Stimulated activated CD8-positive, alpha-beta memory T cell treated with anti-CD3 and anti-CD28 coated beads, Interleukin-7, amount 100 ng/mL, for 1 hour (primary cell): ENCODE data around the gene NDUFC1.
"Not testable (repeated sequence)": the region's sequence is repeated elsewhere in the genome, so short reads cannot be mapped to it uniquely, and the experiment has no call there.

ENCODE experiments used
- DNase-seq, 2 donors: peaks; one replicate each; pipeline ENCODE4 v3.0.0-alpha.2; 2020; ENCODE audit warnings: low read depth in 2 of 2

NDUFC1 gene

DNA sequence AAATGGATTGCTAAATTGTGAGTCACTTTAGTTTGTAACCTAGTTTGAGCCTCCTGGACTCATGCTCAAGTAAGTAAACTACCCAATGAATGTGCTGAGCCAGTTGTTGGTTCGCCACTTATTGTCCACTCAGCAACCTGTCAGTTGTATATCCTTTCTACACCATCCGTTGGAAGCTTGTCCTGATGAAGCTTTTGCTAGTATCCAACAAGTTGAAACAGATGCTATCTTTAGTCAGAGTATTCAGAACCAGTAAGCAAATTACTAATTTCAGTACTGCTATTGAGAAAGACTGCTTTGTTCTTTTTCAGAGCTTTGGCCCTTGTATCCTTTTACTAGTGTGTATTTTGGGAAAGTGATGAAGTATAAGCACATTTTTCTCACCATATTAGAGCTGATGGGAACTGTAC, 5.3 kb downstream of the NDUFC1 start:
- DNase-seq = no peak

DNA sequence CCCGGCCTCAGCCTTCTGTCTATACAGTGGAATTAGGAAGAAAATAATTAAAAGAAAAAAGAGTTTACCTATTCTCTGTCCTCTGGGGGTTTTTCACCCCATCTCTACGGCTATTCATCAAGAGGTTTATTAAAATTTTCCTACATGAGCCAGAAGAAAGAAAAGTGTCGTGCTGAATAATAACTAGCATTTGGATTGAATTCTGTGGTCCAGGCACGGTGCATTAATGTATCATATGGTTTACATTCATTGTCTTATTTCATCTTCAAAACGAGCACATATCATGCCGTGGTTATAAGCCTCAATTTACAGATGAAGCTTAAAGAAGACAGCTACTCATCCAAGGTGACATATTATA, 6.4 kb downstream of the NDUFC1 start:
- DNase-seq = no peak

DNA sequence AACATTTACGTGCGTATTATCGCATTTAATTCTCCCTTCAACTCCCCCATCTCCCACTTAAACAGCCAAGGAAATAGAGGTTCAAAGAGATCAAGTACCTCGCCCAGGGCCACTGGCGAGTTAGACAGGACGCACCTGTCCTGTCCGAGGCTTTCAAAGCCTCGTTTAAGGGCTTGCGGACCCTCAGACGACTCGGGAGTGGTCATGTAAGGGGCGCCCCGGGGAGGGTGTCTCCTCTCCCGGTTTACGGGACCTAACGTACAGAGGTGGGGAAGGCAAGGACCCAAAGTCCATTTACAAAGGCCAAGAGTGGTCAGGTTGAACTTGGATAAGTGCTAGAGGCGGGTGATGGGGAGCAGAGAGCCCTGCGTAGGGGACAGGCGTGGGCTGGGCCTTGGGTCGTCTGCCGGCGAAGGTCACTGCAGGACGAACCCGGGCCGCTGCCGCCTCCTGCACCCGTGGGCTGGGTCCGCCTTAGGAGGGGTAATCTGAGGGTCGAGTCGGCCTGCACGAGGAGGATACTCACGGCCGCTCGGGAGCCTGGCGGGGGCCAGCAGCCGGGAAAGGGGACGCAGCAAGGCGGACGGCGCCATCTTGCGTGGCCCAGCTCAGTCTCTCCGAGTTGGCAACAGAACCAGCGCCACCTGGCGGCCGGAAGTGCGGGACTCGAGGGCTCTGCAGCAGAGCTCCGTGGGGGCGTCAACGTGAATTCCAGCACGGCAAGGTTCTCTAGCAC, 6.9 kb downstream of the NDUFC1 start:
- DNase-seq = peak; percentile 97 to 99

DNA sequence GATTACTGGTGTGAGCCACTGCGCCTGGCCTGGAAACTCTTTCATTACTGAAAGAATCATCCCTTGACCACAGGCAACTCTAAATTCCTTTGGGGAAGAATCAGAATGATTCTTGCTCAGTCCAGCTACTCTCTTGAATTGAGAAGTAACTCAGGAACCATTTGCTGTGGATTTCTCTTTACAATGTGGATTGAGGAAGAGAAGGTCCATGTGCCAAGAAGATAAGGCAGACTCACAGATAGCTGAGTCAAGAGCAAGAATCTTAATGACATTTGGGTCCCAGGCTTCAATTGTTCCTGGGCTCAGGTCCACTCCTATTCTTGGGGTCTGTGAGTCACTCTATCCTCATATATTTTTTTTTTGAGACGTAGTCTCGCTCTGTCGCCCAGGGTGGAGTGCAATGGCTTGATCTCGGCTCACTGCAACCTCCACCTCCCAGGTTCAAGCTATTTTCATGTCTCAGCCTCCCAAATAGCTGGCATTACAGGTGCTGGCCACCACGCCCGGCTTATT, 16.0 kb downstream of the NDUFC1 start:
- no peak for DNase-seq

DNA sequence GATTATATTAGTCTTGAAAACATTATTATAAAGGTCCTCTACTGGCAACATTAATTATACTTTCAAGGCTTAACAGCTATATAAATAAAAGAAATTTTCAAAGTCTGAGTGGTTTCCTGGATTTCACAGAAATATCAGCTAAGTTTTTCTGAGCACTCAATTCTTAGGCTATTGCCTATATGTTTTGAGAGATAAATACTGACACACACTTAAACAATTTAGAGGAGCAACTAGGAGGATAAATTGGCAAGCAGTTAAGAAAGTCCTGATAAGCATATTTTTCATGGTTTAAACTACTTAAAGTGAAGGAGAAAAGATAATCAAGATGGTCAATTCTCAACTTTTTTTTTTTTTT, 19.6 kb downstream of the NDUFC1 start:
- DNase-seq = no peak

DNA sequence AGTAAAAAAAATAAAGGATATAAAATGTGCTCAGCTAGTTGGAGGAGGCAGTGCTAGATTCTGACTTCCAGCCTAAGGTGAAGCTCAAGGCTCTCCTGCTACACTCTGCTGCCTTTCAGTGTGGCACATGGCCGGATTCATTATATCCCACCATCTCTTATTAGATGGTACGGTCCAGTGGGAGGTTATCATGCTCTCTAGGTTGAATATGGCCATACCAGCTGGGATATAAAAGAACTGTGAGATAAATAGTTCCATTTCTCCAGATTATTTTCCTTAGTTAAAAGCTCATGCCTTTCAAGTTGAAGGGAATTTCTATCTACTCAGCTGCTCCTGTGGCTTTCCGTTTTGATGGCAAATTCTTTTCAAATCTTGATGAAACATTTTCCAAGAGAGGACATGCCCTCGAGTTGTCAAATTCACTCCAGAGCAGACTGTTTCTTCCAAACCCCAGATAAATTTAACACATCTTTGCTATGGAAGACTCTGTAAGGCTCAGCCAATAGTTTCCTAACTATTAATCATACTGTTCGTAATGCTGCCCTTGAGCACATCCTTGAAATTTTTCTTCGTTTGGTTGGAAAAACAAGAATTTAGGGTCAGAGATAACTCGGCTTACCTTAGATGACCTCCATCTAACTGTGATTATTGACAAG, 20.1 kb downstream of the NDUFC1 start:
- no peak for DNase-seq

DNA sequence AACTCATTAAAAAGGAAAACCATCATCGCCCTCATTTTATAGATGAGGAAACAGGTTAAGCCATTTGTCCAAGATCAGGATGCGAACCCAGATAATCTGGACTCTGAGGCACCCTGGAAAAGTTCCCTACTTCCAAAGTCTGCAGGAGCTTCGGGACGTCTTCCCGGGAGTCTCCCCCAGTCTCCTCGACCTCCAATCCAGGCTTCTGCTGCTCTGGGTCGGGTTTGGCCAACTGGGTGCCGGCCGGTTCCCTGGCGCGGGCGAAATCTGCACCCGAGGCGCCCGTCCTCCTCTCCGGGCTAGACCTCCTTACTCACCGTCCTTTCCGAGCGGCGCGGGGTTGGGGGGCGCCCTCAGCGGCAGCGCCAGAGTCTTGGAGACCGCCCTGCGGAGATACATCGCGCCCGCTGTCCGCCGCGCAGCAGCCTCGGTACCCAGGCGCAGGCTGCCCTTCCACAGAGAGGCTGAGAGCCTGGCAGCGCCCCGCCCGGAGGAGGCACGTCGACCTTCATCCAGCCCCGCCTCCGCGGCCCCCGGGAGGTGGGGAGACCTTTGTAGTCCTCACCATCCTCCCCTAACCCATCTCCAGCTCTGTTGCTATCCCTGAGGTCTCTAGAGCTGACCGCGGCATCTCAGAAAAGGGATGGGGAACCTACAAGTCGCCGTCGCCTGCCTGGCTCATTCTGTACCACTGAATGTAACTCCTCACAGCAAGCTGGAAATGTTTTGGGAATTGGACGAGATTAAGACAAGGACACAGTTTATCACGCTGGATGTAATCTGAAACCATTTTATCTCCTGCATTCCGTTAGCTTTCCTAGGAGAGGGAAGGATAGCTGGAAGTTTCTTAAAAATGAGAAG, 22.3 kb downstream of the NDUFC1 start, which contains the start of gene MGARP:
Gene MGARP, minus strand, starts transcription at position 466 of the 861 bp plus-strand sequence. Its CDS starts 67 bp downstream, at position 399.
- no peak for DNase-seq

DNA sequence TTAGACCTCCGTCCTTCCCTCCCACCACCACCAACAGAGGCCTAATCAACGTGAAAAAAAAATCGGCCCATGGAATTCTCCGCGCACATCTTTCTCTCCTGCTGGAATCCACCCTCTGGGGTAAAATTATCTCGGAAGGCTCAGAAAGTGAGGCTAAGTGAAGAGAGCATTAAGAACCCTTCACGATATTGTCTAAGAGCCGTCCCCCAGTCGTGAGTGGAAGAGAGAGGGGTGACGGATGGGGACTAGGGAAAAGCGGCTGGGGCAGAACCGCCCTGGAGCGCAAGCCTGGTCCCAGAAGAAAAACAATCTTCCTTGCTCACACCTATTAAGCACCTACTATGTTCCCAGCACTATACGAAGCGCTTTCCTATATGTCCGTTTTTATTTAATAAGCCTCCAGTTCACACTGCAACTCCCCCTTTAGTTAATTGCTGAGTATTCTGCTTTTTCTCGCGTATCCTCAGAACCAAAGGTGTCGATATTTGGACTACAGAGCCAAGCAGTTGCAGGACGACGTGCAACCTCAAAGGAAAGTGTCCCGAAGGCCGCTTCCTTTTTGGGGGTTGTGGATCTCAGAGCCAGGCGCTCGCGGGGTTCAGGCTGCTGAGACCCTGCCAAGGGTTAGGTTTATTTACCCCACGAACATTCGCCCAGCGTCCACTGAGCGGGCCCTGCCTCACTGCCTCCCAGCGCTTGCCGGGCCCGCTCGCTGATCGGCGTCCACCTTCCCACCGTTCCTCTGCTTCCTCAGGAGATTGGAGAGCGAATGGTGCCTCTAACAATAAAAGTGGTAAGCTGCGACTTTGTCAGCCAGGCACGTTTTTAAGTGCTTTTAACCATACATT, 23.1 kb downstream of the NDUFC1 start:
- no peak for DNase-seq

DNA sequence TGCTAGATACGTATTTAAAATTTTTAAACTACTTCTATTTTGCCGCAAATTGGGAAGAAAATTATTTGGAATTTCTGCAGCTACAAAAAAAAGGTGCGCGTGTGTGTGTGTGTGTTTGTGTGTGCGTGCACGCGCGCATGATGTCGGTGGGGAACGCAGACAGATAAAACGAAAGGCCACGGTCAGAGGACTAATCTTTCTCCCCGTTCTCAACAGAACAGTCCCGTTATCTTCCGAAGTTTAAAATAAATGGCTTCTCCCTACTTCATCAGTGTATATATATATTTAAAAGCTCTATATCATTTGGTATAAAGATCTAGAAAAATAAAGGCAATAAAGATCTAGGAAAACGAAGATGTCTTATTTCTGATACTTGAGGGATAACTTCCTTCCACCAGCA, 23.8 kb downstream of the NDUFC1 start:
- no peak for DNase-seq

DNA sequence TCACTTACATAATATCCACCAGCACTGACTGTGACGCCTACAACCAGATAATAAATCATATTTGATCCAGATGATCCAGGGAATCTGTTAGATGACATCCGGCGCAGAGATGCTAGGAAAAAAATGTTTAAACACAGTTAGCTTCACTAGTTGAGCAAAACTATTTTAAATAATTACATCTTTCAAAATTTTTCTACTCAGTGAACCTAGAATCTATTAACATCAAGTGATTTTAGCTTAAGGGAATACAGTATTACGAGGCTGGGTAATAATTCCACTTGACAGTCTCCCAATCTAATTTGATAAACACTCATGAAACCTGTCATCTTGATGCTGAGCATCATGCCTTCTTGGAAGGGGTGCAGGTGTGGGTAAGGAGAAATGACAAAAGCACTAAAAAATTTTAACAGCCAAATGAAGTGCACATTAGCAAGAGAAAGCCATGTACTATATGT, 27.0 kb downstream of the NDUFC1 start:
- no peak for DNase-seq

DNA sequence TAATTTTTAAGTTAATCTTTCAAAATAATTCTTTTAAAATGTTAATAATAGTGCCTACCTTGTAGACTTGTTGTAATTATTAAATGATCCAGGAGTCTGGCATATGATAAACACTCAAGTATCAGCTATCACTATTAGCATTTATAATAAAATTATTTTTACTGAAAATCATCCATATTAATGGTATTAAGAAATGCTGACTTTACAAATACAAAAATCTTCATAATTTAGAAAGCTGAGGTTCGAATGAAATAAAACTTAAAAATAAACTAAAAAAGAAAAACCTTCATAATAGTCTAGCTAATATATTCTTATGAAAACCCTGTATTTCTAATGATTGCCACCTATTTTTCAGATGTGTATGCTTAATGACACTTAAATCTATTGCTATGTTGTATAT, 27.5 kb downstream of the NDUFC1 start:
- DNase-seq = no peak

DNA sequence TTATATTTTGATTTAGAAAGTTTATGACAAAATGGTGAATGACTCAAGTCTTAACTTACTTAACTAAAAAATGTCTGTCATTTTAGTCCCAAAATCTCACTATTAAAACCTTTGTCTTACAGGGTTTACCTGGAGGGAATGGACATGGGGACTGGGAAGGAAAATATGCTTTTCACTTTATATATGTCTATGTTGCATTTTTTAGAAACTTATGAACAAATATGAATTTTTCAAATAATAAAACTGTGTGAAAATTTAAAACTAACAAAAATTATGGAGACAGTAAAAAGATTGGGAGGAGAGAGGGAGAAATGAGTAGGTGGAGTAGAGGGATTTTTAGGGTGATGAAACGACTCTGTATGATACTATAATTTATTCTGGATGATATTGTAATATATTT, 28.4 kb downstream of the NDUFC1 start:
- DNase-seq = no peak

DNA sequence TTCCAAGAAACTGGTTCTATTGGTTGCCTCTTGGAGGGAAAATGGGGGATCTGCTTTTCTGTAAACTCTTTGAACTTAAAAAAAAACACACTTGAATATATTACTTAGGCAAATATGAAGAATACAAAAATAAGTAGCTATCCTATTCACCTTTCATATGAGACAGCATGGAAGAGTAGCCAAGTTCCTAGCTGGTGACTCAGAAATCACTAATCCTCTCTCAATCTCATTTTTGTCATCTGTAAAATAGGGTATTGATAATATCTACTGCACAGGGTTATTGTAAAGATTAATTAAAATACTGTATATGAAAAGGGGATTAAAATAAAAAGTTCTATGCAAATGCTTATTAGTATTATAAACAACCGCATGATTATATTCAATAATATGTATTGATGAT, 35.0 kb downstream of the NDUFC1 start:
- DNase-seq = no peak

DNA sequence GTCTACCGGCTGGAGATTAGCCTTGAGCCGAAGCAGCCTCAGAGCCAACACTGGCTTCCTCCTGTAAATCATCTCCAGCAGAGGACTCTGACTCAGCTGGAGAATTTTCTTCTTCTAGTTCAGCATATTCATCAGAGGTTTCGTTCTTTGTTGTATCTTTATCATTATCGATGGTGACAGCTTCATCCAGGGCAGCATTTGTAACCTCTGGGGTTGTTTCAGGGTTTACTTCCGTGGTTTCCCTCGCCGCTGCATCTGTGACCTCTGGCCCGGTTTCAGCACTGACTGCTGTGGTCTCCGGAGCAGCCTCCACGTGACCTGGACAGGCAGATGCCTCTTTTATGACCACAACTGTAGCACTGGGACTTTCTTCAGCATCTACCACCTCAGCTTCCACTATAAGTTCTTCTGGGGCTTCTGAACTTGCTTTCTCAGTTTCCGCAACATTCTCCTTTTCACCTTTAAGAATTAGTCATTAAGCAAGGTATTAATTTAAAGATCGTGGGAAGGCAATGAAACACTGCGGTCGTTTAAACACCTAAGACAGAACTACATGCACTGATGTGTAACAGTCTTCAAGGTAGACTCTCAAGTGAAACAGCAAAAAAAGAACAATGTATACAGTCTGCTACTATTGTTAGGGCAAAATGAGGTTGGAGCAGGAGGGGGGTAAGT, 35.6 kb downstream of the NDUFC1 start:
- peak; percentile 22 to 33 for DNase-seq

DNA sequence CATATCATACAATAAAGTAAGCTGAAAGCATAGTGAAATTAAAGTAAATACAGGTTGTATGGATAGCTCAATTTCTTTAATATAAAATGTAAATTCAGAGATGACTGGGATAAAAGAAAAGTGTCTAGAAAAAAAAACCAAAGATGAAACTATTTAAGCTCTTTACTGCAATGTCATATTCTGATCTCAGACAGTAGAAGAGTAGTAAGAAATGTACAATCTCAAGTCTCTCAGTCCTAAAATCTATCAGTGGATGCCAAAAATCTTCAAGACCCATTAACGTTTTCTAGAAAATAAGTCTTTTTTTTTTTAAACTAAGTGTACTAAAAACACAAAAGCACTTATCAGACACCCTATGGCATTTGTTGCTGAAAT, 36.1 kb downstream of the NDUFC1 start:
- no peak for DNase-seq

DNA sequence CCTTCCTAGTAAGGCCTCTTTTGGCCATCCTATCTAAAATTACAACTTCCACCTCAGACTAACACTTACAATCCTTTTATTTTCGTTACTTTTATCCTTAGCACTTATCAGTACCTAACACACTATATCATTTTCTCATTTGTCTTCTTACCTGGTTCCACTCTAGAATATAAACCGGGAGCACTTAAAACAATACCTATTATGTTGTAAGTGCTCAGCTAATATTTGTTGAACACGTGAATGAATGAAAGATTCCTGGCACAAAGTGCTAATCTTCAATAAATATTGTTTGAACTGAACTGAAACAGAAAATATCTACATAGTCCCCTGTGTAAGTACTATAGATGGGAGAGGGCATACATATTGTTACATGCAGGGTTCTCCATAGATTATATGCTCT, 36.6 kb downstream of the NDUFC1 start:
- no peak for DNase-seq

DNA sequence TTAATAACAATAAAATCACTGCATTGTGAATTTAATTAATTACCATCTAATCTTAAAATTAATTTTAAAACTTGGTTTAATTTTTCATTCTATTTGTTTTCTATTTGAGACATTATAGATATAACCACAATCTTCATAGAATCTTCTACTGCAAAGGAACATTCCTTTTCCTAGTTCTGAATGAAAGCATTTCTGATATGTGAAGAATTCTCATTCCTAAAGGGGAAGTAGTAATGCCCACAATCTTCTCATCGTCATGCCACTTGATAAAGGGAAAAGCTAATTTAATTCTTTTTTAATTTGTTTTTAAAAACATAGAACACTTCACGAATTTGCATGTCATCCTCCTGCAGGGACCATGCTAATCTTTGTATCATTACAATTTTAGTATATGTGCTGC, 45.9 kb downstream of the NDUFC1 start:
- no peak for DNase-seq

DNA sequence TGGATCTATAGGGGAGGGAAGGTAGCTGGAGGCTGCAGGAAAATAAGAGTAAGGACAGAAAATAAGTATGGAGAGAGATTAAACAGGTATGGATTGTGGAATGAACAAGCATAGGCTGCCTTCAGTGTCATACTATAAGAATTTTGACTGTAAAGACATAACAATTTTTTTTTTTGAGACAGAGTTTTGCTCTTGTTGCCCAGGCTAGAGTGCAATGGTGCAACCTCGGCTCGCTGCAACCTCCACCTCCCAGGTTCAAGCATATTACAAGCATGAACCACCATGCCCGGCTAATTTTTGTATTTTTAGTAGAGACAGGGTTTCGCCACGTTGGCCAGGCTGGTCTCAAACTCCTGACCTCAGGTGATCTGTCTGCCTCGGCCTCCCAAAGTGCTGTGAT, 46.7 kb downstream of the NDUFC1 start:
- DNase-seq = not testable (repeated sequence)

DNA sequence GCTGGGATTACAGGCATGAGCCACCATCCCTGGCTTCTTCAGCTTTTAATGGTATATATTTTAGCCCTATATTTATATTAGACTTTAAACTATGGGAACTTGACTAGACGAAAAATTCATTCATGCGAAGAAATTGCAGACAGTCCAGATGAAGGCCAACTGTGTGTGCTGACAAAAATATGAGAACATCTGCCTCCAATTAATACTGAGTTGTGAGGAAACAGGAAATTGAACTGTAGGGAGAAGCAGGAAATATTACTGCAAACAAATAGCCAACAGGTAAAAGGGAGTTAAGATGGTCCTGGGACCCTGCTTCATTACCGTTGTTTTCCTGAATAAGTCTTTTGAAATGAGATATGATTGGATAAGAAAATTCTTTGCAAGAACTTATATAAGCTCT, 48.6 kb downstream of the NDUFC1 start:
- no peak for DNase-seq

DNA sequence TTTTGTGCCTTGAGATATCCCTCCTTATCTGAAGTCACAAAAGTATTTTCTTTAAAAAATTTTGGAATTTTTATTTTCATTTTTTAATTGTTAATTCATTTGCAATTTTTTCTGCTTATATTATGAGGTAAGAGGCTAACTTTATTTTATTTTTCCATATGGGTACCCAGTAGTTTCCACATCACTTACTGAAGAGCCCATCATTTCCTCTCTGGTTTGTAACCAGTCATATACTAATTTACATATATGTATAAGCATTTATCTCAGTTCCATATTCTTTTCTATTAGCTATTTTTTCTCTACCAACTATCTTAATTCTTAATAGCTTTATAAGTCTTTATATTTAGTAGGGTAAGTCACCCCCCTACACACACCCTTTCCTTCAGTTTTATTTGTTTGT, 49.2 kb downstream of the NDUFC1 start:
- DNase-seq = no peak

DNA sequence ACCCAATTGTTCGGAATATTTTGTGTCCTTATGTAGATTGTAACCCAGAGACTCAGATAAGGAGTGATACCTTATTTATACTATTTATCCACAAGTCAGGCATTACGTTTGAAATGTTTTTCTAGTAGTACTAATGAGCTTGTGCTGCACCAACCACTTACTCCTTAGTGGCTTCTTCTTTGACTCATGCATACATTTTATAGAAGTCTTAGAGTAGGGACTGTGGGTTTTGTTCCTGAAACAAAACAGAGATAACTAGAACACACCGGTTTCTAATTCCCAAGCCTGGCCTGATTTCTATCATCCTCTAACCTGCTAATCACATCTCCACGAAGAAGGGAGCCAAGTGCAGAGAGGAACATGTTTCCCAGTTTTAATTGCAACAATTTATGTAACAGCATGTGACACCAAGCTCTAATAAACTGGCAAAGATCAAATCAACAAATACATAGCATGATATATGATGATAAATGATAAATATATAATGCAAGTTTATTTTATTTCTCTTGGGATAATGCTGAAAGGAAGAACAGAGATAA, 54.5 kb downstream of the NDUFC1 start:
- no peak for DNase-seq
